Neural progenitor cell (in vitro differentiated cells): ENCODE measurements around the gene SLC19A1. TPM values are rescaled to one million over a fixed set of nuclear protein-coding genes. Genes with fewer than 3 reads are reported as not detected.

ENCODE experiments used
- DNase-seq: peaks from one replicate; pipeline ENCODE4 v3.0.0-alpha.2; 2016; ENCODE audit warnings: low spot score
- H2AFZ ChIP-seq: fragments of 200-600 bp; sonication (generic); replicated peaks from 2 replicates; pipeline ENCODE4 v1.6.1; 2016; ENCODE audit warnings: antibody characterized with exemption
- H3F3A ChIP-seq: fragments of 200-600 bp; sonication (generic); 2 replicates; pipeline ENCODE4 v1.6.1; 2016; ENCODE audit warnings: antibody characterized with exemption, low read depth
- H3K27ac ChIP-seq: fragments of 200-600 bp; sonication (generic); 2 replicates; pipeline ENCODE4 v1.5.1; 2016; ENCODE audit warnings: mild to moderate bottlenecking
- H3K27me3 ChIP-seq: fragments of 200-600 bp; sonication (generic); 2 replicates; pipeline ENCODE4 v1.6.1; 2016; ENCODE audit warnings: mild to moderate bottlenecking, moderate library complexity
- H3K36me3 ChIP-seq: fragments of 200-600 bp; sonication (generic); 2 replicates; pipeline ENCODE4 v1.5.1; 2016
- H3K4me1 ChIP-seq: fragments of 200-600 bp; sonication (generic); 2 replicates; pipeline ENCODE4 v1.6.1; 2016; ENCODE audit warnings: mixed run types
- H3K4me2 ChIP-seq: fragments of 200-600 bp; sonication (generic); 2 replicates; pipeline ENCODE4 v1.6.1; 2016
- H3K4me3 ChIP-seq: fragments of 200-600 bp; sonication (generic); 2 replicates; pipeline ENCODE4 v1.5.1; 2016
- H3K79me2 ChIP-seq: fragments of 200-600 bp; sonication (generic); 2 replicates; pipeline ENCODE4 v1.6.1; 2016; ENCODE audit warnings: low read depth
- H3K9ac ChIP-seq: fragments of 200-600 bp; sonication (generic); 2 replicates; pipeline ENCODE4 v1.6.1; 2016
- H3K9me3 ChIP-seq: fragments of 200-600 bp; sonication (generic); 2 replicates; pipeline ENCODE4 v1.5.1; 2016; ENCODE audit warnings: low read depth
- H4K20me1 ChIP-seq: fragments of 200-600 bp; sonication (generic); 2 replicates; pipeline ENCODE4 v1.6.1; 2016; ENCODE audit warnings: low read depth
- H3K27ac Mint-ChIP-seq: 3 replicates; pipeline ENCODE4 v1.8.0; 2021; ENCODE audit warnings: mixed read lengths
- H3K27me3 Mint-ChIP-seq: 2 replicates; pipeline ENCODE4 v1.8.0; 2022; ENCODE audit warnings: low read depth, mild to moderate bottlenecking, inconsistent platforms, moderate library complexity, mixed read lengths; ENCODE audit not compliant: insufficient read depth
- H3K36me3 Mint-ChIP-seq: 3 replicates; pipeline ENCODE4 v1.8.0; 2021; ENCODE audit warnings: mixed read lengths
- H3K4me1 Mint-ChIP-seq: 3 replicates; pipeline ENCODE4 v1.8.0; 2021; ENCODE audit warnings: mixed read lengths
- H3K4me3 Mint-ChIP-seq: 3 replicates; pipeline ENCODE4 v1.8.0; 2021; ENCODE audit warnings: mild to moderate bottlenecking, moderate library complexity, mixed read lengths
- H3K9me3 Mint-ChIP-seq: 3 replicates; pipeline ENCODE4 v1.8.0; 2020; ENCODE audit warnings: mixed read lengths
- CTCF ChIP-seq: fragments of 200-600 bp; sonication (generic); IDR thresholded peaks from 2 replicates; pipeline ENCODE4 v1.5.1; 2017; ENCODE audit warnings: antibody characterized with exemption, mild to moderate bottlenecking
- EZH2 ChIP-seq: fragments of 200-600 bp; sonication (generic); IDR thresholded peaks from 2 replicates; pipeline ENCODE4 v1.6.1; 2017; ENCODE audit warnings: antibody characterized with exemption, mild to moderate bottlenecking, moderate library complexity
- EZH2phosphoT487 ChIP-seq: fragments of 200-600 bp; sonication (generic); IDR thresholded peaks from 2 replicates; pipeline ENCODE4 v1.6.1; 2017; ENCODE audit warnings: antibody characterized with exemption
- total RNA-seq: library from RNA; depleted of rRNA; stranded (reverse); fragments of >200 nt; gene quantifications from 2 replicates; pipeline ENCODE4 v1.2.3, GENCODE V29; 2015; ENCODE audit warnings: low replicate concordance

Gene SLC19A1
- total RNA-seq, 1 donor from 2014 or later, result 7.7 TPM

DNA sequence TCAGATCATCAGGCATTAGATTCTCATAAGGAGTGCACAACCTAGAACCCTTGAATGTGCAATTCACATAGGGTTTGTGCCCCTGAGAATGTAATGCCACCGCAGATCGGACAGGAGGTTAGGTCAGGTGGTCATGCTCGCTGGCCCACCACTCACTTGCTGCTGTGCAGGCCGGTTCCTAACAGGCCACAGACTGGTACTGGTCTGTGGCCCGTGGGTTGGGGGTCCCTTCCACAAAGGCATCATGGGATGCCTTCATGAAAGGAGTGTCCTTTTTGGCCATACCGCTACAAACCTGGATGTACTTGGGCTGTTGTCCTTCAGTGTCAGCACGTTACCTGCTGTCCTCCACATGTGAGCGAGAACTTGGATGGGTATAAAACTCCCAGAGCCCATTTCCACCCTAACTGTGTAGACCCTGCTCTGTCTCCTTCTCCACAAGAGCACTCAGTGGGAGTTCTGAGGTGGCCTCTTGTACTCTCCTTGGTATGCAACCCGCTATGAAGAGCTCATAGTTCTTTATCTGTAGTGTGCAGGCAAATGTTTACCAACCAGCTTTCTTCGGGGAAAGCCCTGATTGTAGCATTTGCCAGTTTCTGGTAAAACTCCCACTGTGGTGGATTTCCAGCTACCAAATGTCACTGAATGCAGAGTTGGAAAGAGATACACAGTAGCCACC lies 41.7 kb upstream of the SLC19A1 start:
- Mint-ChIP-seq H3K27ac (no peak overlapping the region), H3K4me1 (no peaks in the 10 kb centered on the region), H3K4me3 (no peak overlapping the region), H3K9me3 (peaks cover 37% of the 10 kb centered on the region), H3K27me3 (peaks cover 13% of the 10 kb centered on the region), H3K36me3 (peaks cover 2% of the 10 kb centered on the region)
- Histone ChIP-seq H3K4me3 (no peak overlapping the region), H4K20me1 (no peaks in the 10 kb centered on the region), H3K4me1 (no peaks in the 10 kb centered on the region), H3K9ac (no peak overlapping the region), H3F3A (no peaks in the 10 kb centered on the region), H3K79me2 (no peaks in the 10 kb centered on the region), H3K9me3 (no peaks in the 10 kb centered on the region), H3K36me3 (no peaks in the 10 kb centered on the region), H3K27ac (no peak overlapping the region), H3K4me2 (no peak overlapping the region), H2AFZ (no peak overlapping the region), H3K27me3 (peaks cover 8% of the 10 kb centered on the region)
- DNase-seq, result no peak
- TF ChIP-seq CTCF, result no peak
- no peak for TF ChIP-seq EZH2phosphoT487
- TF ChIP-seq EZH2, result no peak

DNA sequence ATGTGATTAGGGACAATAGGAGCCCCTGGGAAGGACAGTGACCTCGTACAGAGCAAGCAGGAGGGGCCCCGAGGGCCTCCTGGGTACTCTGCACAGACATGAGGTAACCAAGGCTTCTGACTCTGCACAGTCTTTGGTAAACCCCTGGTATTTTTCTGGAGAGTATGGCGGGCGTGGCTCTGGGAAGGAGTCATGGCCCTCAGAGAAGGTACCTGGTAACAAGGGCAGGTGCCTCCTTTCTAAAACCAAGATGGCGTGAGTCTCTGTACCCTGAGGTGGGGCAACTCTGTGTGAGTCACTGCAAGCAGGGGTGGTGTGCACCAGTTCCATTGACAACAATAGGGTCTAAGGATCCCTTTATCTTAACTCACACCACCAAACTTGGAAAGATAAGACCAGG lies 39.9 kb upstream of the SLC19A1 start:
- Histone ChIP-seq H4K20me1 (no peaks in the 10 kb centered on the region), H3K4me2 (no peak overlapping the region), H3K36me3 (no peaks in the 10 kb centered on the region), H3K4me1 (no peaks in the 10 kb centered on the region), H3K27me3 (no peaks in the 10 kb centered on the region), H3K4me3 (no peak overlapping the region), H3K9ac (no peak overlapping the region), H3K79me2 (no peaks in the 10 kb centered on the region), H2AFZ (no peak overlapping the region), H3K9me3 (no peaks in the 10 kb centered on the region), H3F3A (no peaks in the 10 kb centered on the region), H3K27ac (no peak overlapping the region)
- Mint-ChIP-seq H3K4me1 (no peaks in the 10 kb centered on the region), H3K27ac (no peak overlapping the region), H3K27me3 (peaks cover 6% of the 10 kb centered on the region), H3K36me3 (peaks cover 2% of the 10 kb centered on the region), H3K4me3 (no peak overlapping the region), H3K9me3 (peaks cover 25% of the 10 kb centered on the region)
- TF ChIP-seq EZH2 (no peak), EZH2phosphoT487 (no peak)
- DNase-seq, result no peak

DNA sequence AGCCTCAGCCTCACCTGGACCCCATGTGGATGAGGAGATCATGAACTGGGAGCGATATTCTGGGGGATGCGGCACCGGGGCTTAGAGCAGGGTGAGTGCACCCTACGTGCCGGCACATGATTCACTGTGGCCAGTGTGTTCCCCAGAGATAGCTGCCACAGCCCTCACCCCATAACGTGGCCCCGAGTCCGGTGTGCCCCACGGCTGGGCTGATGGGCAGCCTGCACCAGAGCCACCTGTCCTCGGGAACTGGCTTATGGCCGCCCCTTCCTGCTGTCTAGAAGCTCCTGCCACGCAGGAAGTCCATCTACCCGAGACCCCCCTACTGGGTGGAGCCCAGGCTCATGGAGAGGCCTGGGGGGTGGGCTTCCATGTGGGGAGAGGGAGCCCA lies 39.1 kb upstream of the SLC19A1 start:
- Histone ChIP-seq H3K36me3 (no peaks in the 10 kb centered on the region), H2AFZ (no peak overlapping the region), H3K27ac (no peak overlapping the region), H3F3A (no peaks in the 10 kb centered on the region), H3K4me2 (no peak overlapping the region), H4K20me1 (no peaks in the 10 kb centered on the region), H3K79me2 (no peaks in the 10 kb centered on the region), H3K9me3 (no peaks in the 10 kb centered on the region), H3K9ac (no peak overlapping the region), H3K27me3 (no peaks in the 10 kb centered on the region), H3K4me1 (no peaks in the 10 kb centered on the region), H3K4me3 (no peak overlapping the region)
- Mint-ChIP-seq H3K4me3 (no peak overlapping the region), H3K27ac (no peak overlapping the region), H3K36me3 (peaks cover under 1% of the 10 kb centered on the region), H3K27me3 (peaks cover 5% of the 10 kb centered on the region), H3K9me3 (peaks cover 18% of the 10 kb centered on the region), H3K4me1 (peaks cover 3% of the 10 kb centered on the region)
- TF ChIP-seq CTCF, result no peak
- no peak for DNase-seq

DNA sequence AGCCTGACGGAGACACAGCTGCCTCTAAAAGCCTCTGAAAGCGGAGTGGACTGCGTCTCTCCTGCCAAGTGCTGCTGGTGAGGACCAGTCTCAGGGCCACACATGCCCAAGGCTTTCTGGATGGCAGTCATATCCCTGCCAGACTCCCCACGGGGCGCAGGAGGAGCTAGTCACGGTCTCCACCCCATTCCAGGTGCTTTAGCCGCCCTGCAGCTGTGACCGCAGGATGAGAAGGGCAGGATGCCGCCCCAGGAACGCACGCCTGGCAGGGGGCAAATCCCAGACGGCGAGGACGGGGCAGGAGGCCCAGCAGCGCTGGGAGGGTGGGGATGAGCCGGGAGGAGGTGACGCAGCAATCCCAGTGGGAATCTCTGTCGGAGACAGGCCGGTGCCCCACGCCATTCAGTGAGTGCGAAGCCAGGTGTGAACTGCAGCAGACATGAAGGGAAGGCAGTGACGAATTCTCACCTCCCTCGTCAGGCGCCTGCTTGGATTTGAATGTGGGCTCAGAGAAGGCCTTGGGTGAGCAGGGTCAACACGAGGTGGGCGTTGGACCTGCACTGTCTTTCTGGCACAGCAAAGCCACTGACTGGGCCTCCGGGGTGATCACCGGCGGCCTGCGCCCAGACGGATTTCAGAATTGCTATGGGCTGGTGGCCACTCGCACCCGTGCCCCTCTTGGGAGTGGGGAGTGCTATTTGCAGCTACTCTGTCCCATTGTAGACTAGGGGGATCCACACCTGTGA lies 38.5 kb upstream of the SLC19A1 start:
- Histone ChIP-seq H3K27me3 (no peaks in the 10 kb centered on the region), H2AFZ (no peak overlapping the region), H3K4me1 (peaks cover 3% of the 10 kb centered on the region), H3K9me3 (no peaks in the 10 kb centered on the region), H3K27ac (no peak overlapping the region), H3K79me2 (no peaks in the 10 kb centered on the region), H4K20me1 (no peaks in the 10 kb centered on the region), H3K36me3 (no peaks in the 10 kb centered on the region), H3K4me3 (no peak overlapping the region), H3F3A (no peaks in the 10 kb centered on the region), H3K4me2 (no peak overlapping the region), H3K9ac (no peak overlapping the region)
- Mint-ChIP-seq H3K27me3 (peaks cover 7% of the 10 kb centered on the region), H3K9me3 (peaks cover 12% of the 10 kb centered on the region), H3K36me3 (no peaks in the 10 kb centered on the region), H3K4me3 (no peak overlapping the region), H3K4me1 (peaks cover 3% of the 10 kb centered on the region), H3K27ac (no peak overlapping the region)
- TF ChIP-seq EZH2phosphoT487 (no peak), CTCF (no peak), EZH2 (no peak)
- no peak for DNase-seq
